H9 (cell line): ENCODE data around the gene KLF2. TPM values are rescaled to one million over a fixed set of nuclear protein-coding genes. Genes with fewer than 3 reads are reported as not detected.
A peak's percentile ranks its signal among the peaks of the same experiment; 100 is the strongest.

Experiments used
- DNase-seq: peaks from one replicate; pipeline ENCODE4 v3.0.0-alpha.2; 2017
- H2AFZ ChIP-seq: one replicate; pipeline ENCODE4 v1.6.1; 2013; ENCODE audit warnings: mild to moderate bottlenecking, low read length, control low read depth, moderate library complexity
- H2AK5ac ChIP-seq: 2 replicates; pipeline ENCODE4 v1.6.1; 2013; ENCODE audit warnings: low read length, control low read depth, mixed read lengths; ENCODE audit not compliant: insufficient read length
- H2BK120ac ChIP-seq: one replicate; pipeline ENCODE4 v1.6.1; 2013; ENCODE audit warnings: low read depth, mild to moderate bottlenecking, low read length, control low read depth, inconsistent platforms; ENCODE audit not compliant: poor library complexity, severe bottlenecking
- H2BK12ac ChIP-seq: 2 replicates; pipeline ENCODE4 v1.6.1; 2013; ENCODE audit warnings: low read length, control low read depth, mixed read lengths, low read depth; ENCODE audit not compliant: insufficient read length
- H2BK15ac ChIP-seq: 2 replicates; pipeline ENCODE4 v1.6.1; 2013; ENCODE audit warnings: low read depth, low read length, control low read depth
- H2BK20ac ChIP-seq: one replicate; pipeline ENCODE4 v1.6.1; 2013; ENCODE audit warnings: low read depth, mild to moderate bottlenecking, low read length, control low read depth, inconsistent platforms; ENCODE audit not compliant: poor library complexity, severe bottlenecking
- H2BK5ac ChIP-seq: 2 replicates; pipeline ENCODE4 v1.6.1; 2013; ENCODE audit warnings: low read length, control low read depth, mixed read lengths; ENCODE audit not compliant: insufficient read length
- H3K14ac ChIP-seq: 2 replicates; pipeline ENCODE4 v1.6.1; 2013; ENCODE audit warnings: low read length, control low read depth; ENCODE audit not compliant: insufficient read depth
- H3K18ac ChIP-seq: 2 replicates; pipeline ENCODE4 v1.6.1; 2013; ENCODE audit warnings: low read depth, mild to moderate bottlenecking, mixed read lengths, low read length, control low read depth; ENCODE audit not compliant: insufficient read length
- H3K23ac ChIP-seq: 2 replicates; pipeline ENCODE4 v1.6.1; 2013; ENCODE audit warnings: low read length, control low read depth, mixed read lengths, low read depth; ENCODE audit not compliant: insufficient read length
- H3K23me2 ChIP-seq: 2 replicates; pipeline ENCODE4 v1.6.1; 2013; ENCODE audit warnings: low read depth, mild to moderate bottlenecking, mixed read lengths, low read length, control low read depth; ENCODE audit not compliant: insufficient read length, poor library complexity, severe bottlenecking
- H3K27ac ChIP-seq: 2 replicates; pipeline ENCODE4 v1.5.1; 2013; ENCODE audit warnings: low read length, control low read depth, mixed read lengths, low read depth; ENCODE audit not compliant: insufficient read length
- H3K27me3 ChIP-seq: 2 replicates; pipeline ENCODE4 v1.6.1; 2013; ENCODE audit warnings: low read length, control low read depth, inconsistent platforms; ENCODE audit not compliant: insufficient read depth
- H3K4ac ChIP-seq: 2 replicates; pipeline ENCODE4 v1.6.1; 2013; ENCODE audit warnings: low read depth, mild to moderate bottlenecking, control low read depth, inconsistent platforms, low read length, moderate library complexity
- H3K4me1 ChIP-seq: 2 replicates; pipeline ENCODE4 v1.6.1; 2013; ENCODE audit warnings: low read length, control low read depth, inconsistent platforms; ENCODE audit not compliant: insufficient read depth
- H3K4me2 ChIP-seq: 2 replicates; pipeline ENCODE4 v1.6.1; 2013; ENCODE audit warnings: low read length, control low read depth, mixed read lengths; ENCODE audit not compliant: insufficient read length, insufficient read depth
- H3K56ac ChIP-seq: 2 replicates; pipeline ENCODE4 v1.6.1; 2013; ENCODE audit warnings: low read depth, mild to moderate bottlenecking, mixed read lengths, low read length, control low read depth; ENCODE audit not compliant: insufficient read length
- H3K79me1 ChIP-seq: 2 replicates; pipeline ENCODE4 v1.6.1; 2013; ENCODE audit warnings: low read depth, mild to moderate bottlenecking, moderate library complexity, low read length, control low read depth, inconsistent platforms; ENCODE audit not compliant: insufficient read depth, poor library complexity, severe bottlenecking
- H3K79me2 ChIP-seq: 2 replicates; pipeline ENCODE4 v1.6.1; 2013; ENCODE audit warnings: low read length, control low read depth, inconsistent platforms; ENCODE audit not compliant: insufficient read depth
- H3K9ac ChIP-seq: 2 replicates; pipeline ENCODE4 v1.6.1; 2013; ENCODE audit warnings: low read length, control low read depth, mixed read lengths; ENCODE audit not compliant: insufficient read length; ENCODE audit errors: extremely low read depth
- H3K9me3 ChIP-seq: one replicate; pipeline ENCODE4 v1.6.1; 2013; ENCODE audit warnings: low read depth, low read length, inconsistent platforms; ENCODE audit not compliant: control insufficient read depth
- H3T11ph ChIP-seq: one replicate; pipeline ENCODE4 v1.6.1; 2013; ENCODE audit warnings: mild to moderate bottlenecking, low read length, control low read depth, inconsistent platforms
- H4K20me1 ChIP-seq: one replicate; pipeline ENCODE4 v1.6.1; 2013; ENCODE audit not compliant: control insufficient read depth, insufficient read length, insufficient read depth
- H4K5ac ChIP-seq: 2 replicates; pipeline ENCODE4 v1.6.1; 2013; ENCODE audit warnings: low read depth, mild to moderate bottlenecking, mixed read lengths, low read length, control low read depth; ENCODE audit not compliant: insufficient read length
- H4K8ac ChIP-seq: replicated peaks from 2 replicates; pipeline ENCODE4 v1.6.1; 2013; ENCODE audit warnings: low read length, control low read depth, mixed read lengths, low read depth; ENCODE audit not compliant: insufficient read length
- H4K91ac ChIP-seq: 2 replicates; pipeline ENCODE4 v1.6.1; 2013; ENCODE audit warnings: low read depth, mild to moderate bottlenecking, moderate library complexity, mixed read lengths, low read length, control low read depth; ENCODE audit not compliant: insufficient read length
- H3K27ac Mint-ChIP-seq, 3 experiments: 2 replicates in 2 of 3; 3 replicates in 1 of 3; pipeline ENCODE4 v1.8.0; 2020 to 2021; ENCODE audit warnings: mixed read lengths in 3 of 3, mild to moderate bottlenecking in 1 of 3, moderate library complexity in 1 of 3
- H3K27me3 Mint-ChIP-seq: 2 replicates; pipeline ENCODE4 v1.8.0; 2021; ENCODE audit warnings: low read depth, mild to moderate bottlenecking, moderate library complexity, mixed read lengths
- H3K36me3 Mint-ChIP-seq, 3 experiments: 2 replicates in 2 of 3; 3 replicates in 1 of 3; pipeline ENCODE4 v1.8.0; 2020 to 2021; ENCODE audit warnings: low read depth in 3 of 3, mixed read lengths in 3 of 3; ENCODE audit not compliant: insufficient read depth in 1 of 3
- H3K4me1 Mint-ChIP-seq, 2 experiments: 2 replicates each; pipeline ENCODE4 v1.8.0; 2020; ENCODE audit warnings: mixed read lengths in 2 of 2
- H3K4me3 Mint-ChIP-seq, 2 experiments: 2 replicates in 1 of 2; 3 replicates in 1 of 2; pipeline ENCODE4 v1.8.0; 2020 to 2021; ENCODE audit warnings: mild to moderate bottlenecking in 2 of 2, mixed read lengths in 2 of 2, moderate library complexity in 1 of 2
- H3K9me3 Mint-ChIP-seq, 2 experiments: 2 replicates in 1 of 2; 3 replicates in 1 of 2; pipeline ENCODE4 v1.8.0; 2020; ENCODE audit warnings: mild to moderate bottlenecking in 2 of 2, mixed read lengths in 2 of 2, moderate library complexity in 1 of 2
- WGBS: extraction: QIAGEN DNeasy Blood & Tissue Kit; methylation state at CpG from one replicate; pipeline ENCODE4 v1.1.7; 2013; ENCODE audit warnings: missing lambda C conversion rate, low lambda C conversion rate, mixed read lengths; ENCODE audit not compliant: insufficient read length; ENCODE audit errors: extremely low coverage; 5-methylcytosine and 5-hydroxymethylcytosine counted together
- total RNA-seq: library from RNA; stranded (reverse); gene quantifications from 2 replicates; pipeline ENCODE4 v1.2.1, GENCODE V29; 2021
- TF ChIP-seq, protein P1 (sequence below): fragments of 200-600 bp; sonication (generic); conservative IDR thresholded peaks from 3 replicates; pipeline ENCODE4 v1.8.0; 2021; ENCODE audit warnings: antibody characterized with exemption, mild to moderate bottlenecking

Gene KLF2
- total RNA-seq, 1 experiment from 2014 or later, result 0.33 TPM

DNA sequence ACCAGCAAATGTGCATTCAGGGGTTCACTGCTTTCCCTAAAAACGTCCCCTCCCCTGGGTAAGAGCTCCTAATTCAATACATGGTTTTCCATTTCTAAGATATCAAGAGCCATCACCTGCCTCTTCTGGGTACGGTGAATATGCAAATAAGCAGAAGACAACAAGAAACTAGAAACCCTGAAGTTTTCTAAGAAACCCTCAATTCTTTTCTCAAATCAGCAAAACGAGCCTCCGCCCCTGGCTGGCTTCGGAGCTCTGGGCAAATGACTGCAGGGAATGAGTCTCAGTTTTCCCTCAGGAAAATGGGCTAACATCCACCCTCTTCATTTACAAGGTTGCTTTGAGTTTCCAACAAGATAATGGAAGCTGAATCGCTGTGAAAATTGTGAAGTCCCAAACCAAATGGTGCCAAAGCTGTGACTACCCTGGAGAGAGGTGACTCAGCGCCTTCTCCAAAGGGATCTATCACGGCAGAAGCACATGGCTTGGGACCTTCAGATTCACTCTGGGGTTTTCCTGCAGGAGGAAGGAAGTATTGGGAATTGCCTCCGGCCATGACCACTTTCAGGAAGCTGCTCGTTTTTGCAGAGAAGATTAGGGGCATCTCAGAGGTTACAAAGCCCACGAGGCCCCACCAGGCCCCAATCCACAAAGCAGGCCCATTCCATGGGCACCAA is 26.6 kb downstream of the KLF2 start:
- Histone ChIP-seq H2AFZ (no peak overlapping the region), H3K23ac (no peak overlapping the region), H2BK15ac (no peak overlapping the region), H3K18ac (no peak overlapping the region), H2BK20ac (no peak overlapping the region), H3K79me2 (no peaks in the 10 kb centered on the region), H3K27me3 (no peaks in the 10 kb centered on the region), H3K4me1 (no peaks in the 10 kb centered on the region), H3T11ph (no peak overlapping the region), H3K4me2 (no peak overlapping the region), H2BK12ac (no peak overlapping the region), H2AK5ac (no peak overlapping the region), H3K27ac (no peak overlapping the region), H4K91ac (no peak overlapping the region), H3K79me1 (no peaks in the 10 kb centered on the region), H4K8ac (no peak overlapping the region), H3K9ac (no peak overlapping the region), H2BK5ac (no peak overlapping the region), H3K56ac (no peak overlapping the region), H3K9me3 (no peaks in the 10 kb centered on the region), H4K5ac (no peak overlapping the region), H3K14ac (no peak overlapping the region), H2BK120ac (no peak overlapping the region), H4K20me1 (no peaks in the 10 kb centered on the region), H3K23me2 (no peaks in the 10 kb centered on the region), H3K4ac (no peak overlapping the region)
- Mint-ChIP-seq H3K4me3 (no peak overlapping the region), H3K9me3 (no peaks in the 10 kb centered on the region), H3K27me3 (no peaks in the 10 kb centered on the region; the same call in 1 of the 2 replicates), H3K27ac (peak overlapping the region; percentile 13 to 72 (median 49); a peak in 3 of 7 replicates), H3K4me1 (peaks cover 3 to 4% of the 10 kb centered on the region in 2 experiments; a peak in 1 of 4 replicates), H3K36me3 (peaks cover 0 to 8% (median 5%) of the 10 kb centered on the region in 3 experiments; a peak in 5 of 7 replicates)
- no peak for DNase-seq
- TF ChIP-seq, protein P1, sequence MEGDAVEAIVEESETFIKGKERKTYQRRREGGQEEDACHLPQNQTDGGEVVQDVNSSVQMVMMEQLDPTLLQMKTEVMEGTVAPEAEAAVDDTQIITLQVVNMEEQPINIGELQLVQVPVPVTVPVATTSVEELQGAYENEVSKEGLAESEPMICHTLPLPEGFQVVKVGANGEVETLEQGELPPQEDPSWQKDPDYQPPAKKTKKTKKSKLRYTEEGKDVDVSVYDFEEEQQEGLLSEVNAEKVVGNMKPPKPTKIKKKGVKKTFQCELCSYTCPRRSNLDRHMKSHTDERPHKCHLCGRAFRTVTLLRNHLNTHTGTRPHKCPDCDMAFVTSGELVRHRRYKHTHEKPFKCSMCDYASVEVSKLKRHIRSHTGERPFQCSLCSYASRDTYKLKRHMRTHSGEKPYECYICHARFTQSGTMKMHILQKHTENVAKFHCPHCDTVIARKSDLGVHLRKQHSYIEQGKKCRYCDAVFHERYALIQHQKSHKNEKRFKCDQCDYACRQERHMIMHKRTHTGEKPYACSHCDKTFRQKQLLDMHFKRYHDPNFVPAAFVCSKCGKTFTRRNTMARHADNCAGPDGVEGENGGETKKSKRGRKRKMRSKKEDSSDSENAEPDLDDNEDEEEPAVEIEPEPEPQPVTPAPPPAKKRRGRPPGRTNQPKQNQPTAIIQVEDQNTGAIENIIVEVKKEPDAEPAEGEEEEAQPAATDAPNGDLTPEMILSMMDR, result no peak
- WGBS, result no CpG with 5 or more reads among the region's 11 CpGs
